ENCODE measurements around the gene TRIM22. TPM values are rescaled to one million over a fixed set of nuclear protein-coding genes. Genes with fewer than 3 reads are reported as not detected.

The TRIM22 gene
- polyA plus RNA-seq, 3 donors = 122 to 277 (median 132) TPM

DNA sequence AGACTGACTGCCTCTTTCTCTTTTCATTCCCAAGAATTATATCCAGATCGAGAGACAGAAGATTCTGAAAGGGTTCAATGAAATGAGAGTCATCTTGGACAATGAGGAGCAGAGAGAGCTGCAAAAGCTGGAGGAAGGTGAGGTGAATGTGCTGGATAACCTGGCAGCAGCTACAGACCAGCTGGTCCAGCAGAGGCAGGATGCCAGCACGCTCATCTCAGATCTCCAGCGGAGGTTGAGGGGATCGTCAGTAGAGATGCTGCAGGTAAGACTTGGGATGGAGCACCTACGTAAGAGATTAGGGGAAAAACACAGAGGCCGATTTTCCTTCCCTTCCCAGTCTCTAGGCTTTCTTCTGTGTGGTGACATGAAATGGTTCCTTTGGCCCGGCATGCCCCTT is 8.7 kb downstream of the TRIM22 start:
- peak overlapping the region in 1 of 2 donors; percentile 36 for H3K27ac ChIP-seq (ENCODE audit: low read depth in 1 of 2, low read length in 2 of 2)
- intact Hi-C loops (cut with micrococcal nuclease) = no loop called here
- no peak overlapping the region for H3K4me2 ChIP-seq (replicated peaks; ENCODE audit: extremely low read depth, low read length, poor library complexity, severe bottlenecking)
- H3K4me1 ChIP-seq (ENCODE audit: control insufficient read depth in 1 of 2, insufficient read depth in 2 of 2, low read length in 2 of 2) = peaks cover 14 to 30% of the 10 kb centered on the region in 2 donors
- DNase-seq = no peak
- H2AFZ ChIP-seq (ENCODE audit: insufficient read depth, low read depth, low read length, poor library complexity, severe bottlenecking) = no peak overlapping the region
- no peaks in the 10 kb centered on the region for H3K27me3 Mint-ChIP-seq (ENCODE audit: low read depth in 3 of 3)
- no peaks in the 10 kb centered on the region for H3K9me3 Mint-ChIP-seq
- H3K27me3 ChIP-seq (ENCODE audit: control insufficient read depth in 2 of 2, insufficient read depth in 2 of 2, low read length in 2 of 2) = no peaks in the 10 kb centered on the region
- H3K9me3 ChIP-seq (replicated peaks in 1 of 2; ENCODE audit: control insufficient read depth in 1 of 2, insufficient read depth in 1 of 2, low read length in 2 of 2) = no peaks in the 10 kb centered on the region
- no CpG with 5 or more reads among the region's 7 CpGs for WGBS (ENCODE audit: insufficient coverage)
- TF ChIP-seq, protein P1, sequence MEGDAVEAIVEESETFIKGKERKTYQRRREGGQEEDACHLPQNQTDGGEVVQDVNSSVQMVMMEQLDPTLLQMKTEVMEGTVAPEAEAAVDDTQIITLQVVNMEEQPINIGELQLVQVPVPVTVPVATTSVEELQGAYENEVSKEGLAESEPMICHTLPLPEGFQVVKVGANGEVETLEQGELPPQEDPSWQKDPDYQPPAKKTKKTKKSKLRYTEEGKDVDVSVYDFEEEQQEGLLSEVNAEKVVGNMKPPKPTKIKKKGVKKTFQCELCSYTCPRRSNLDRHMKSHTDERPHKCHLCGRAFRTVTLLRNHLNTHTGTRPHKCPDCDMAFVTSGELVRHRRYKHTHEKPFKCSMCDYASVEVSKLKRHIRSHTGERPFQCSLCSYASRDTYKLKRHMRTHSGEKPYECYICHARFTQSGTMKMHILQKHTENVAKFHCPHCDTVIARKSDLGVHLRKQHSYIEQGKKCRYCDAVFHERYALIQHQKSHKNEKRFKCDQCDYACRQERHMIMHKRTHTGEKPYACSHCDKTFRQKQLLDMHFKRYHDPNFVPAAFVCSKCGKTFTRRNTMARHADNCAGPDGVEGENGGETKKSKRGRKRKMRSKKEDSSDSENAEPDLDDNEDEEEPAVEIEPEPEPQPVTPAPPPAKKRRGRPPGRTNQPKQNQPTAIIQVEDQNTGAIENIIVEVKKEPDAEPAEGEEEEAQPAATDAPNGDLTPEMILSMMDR (IDR thresholded peaks at IDR 0.05) = no peak
- peaks cover 62% of the 10 kb centered on the region for H4K20me1 ChIP-seq (ENCODE audit: insufficient read depth, low read length)
- no peak overlapping the region for H3K4me3 ChIP-seq (replicated peaks in 1 of 3; ENCODE audit: low read depth in 2 of 3, low read length in 3 of 3)
- peaks cover 72% of the 10 kb centered on the region for H3K79me2 ChIP-seq (ENCODE audit: insufficient read depth, low read length)
- H3K4me1 Mint-ChIP-seq = peaks cover 32% of the 10 kb centered on the region
- peaks cover 62 to 68% of the 10 kb centered on the region in 2 donors for H3K36me3 ChIP-seq (replicated peaks in 1 of 2; ENCODE audit: control insufficient read depth in 1 of 2, insufficient read depth in 2 of 2, low read length in 2 of 2)
- no peak overlapping the region for H3K4me3 Mint-ChIP-seq
- no peak overlapping the region for H3K9ac ChIP-seq (ENCODE audit: insufficient read depth, low read length, poor library complexity, severe bottlenecking)
- peaks cover 64 to 70% of the 10 kb centered on the region in 2 donors for H3K36me3 Mint-ChIP-seq
- H3K27ac Mint-ChIP-seq = peak overlapping the region in 5 of 7 donors; percentile 27 to 66 (median 65)

DNA sequence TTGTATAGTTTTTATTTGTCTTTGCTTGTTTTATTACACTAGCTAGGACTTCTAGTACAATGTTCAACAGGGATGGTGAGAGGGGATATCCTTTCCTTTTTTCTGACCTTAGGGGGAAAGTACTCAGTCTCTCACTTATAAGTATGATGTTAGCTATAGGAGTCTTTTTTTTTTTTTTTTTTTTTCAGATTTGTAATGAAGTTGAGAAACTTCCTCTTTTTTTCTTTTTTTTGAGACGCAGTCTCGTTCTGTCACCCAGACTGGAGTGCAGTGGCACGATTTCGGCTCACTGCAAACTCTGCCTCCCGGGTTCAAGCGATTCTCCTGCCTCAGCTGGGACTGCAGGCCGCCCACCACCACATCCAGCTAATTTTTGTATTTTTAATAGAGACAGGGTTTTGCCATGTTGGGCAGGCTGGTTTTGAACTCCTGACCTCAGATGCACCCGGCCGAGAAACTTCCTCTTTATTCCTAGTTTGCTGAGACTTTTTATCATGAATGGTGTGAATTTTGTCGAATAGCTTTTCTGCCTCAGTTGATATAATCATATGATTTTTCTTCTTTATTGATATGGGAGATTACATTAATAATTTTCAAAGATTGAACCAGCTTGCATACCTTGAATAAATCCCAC is 10.9 kb downstream of the TRIM22 start:
- H3K27me3 Mint-ChIP-seq (ENCODE audit: low read depth in 3 of 3) = peaks cover 0 to 2% (median 0%) of the 10 kb centered on the region in 3 donors
- Histone ChIP-seq H3K4me1 (ENCODE audit: control insufficient read depth in 1 of 2, insufficient read depth in 2 of 2, low read length in 2 of 2) (peaks cover 8 to 22% of the 10 kb centered on the region in 2 donors), H3K9me3 (replicated peaks in 1 of 2; ENCODE audit: control insufficient read depth in 1 of 2, insufficient read depth in 1 of 2, low read length in 2 of 2) (no peaks in the 10 kb centered on the region), H3K36me3 (replicated peaks in 1 of 2; ENCODE audit: control insufficient read depth in 1 of 2, insufficient read depth in 2 of 2, low read length in 2 of 2) (peaks cover 67 to 68% of the 10 kb centered on the region in 2 donors), H4K20me1 (ENCODE audit: insufficient read depth, low read length) (peaks cover 60% of the 10 kb centered on the region), H3K27me3 (ENCODE audit: control insufficient read depth in 2 of 2, insufficient read depth in 2 of 2, low read length in 2 of 2) (no peaks in the 10 kb centered on the region), H3K4me2 (replicated peaks; ENCODE audit: extremely low read depth, low read length, poor library complexity, severe bottlenecking) (peak overlapping the region; percentile 57), H3K4me3 (replicated peaks in 1 of 3; ENCODE audit: low read depth in 2 of 3, low read length in 3 of 3) (peak overlapping the region; percentile 0 to 65 (median 52)), H3K9ac (ENCODE audit: insufficient read depth, low read length, poor library complexity, severe bottlenecking) (peak overlapping the region; percentile 60), H3K79me2 (ENCODE audit: insufficient read depth, low read length) (peaks cover 69% of the 10 kb centered on the region), H3K27ac (ENCODE audit: low read depth in 1 of 2, low read length in 2 of 2) (peak overlapping the region; percentile 42 to 91), H2AFZ (ENCODE audit: insufficient read depth, low read depth, low read length, poor library complexity, severe bottlenecking) (peak overlapping the region; percentile 46)
- peaks cover 24% of the 10 kb centered on the region for H3K4me1 Mint-ChIP-seq
- intact Hi-C loops (cut with micrococcal nuclease) = no loop called here
- peak overlapping the region; percentile 81 to 91 for H3K4me3 Mint-ChIP-seq
- TF ChIP-seq, protein P1 (IDR thresholded peaks at IDR 0.05) = no peak
- no CpG with 5 or more reads among the region's 10 CpGs for WGBS (ENCODE audit: insufficient coverage)
- H3K36me3 Mint-ChIP-seq = peaks cover 72 to 75% of the 10 kb centered on the region in 2 donors
- peak overlapping the region; percentile 95 to 99 (median 98) for H3K27ac Mint-ChIP-seq
- DNase-seq = peak; percentile 39 to 61 (median 52)
- no peaks in the 10 kb centered on the region for H3K9me3 Mint-ChIP-seq
